Activated CD8-positive, alpha-beta memory T cell treated with anti-CD3 and anti-CD28 coated beads for 4 hours (primary cell): ENCODE measurements around the gene PRSS27.

Source experiments
- DNase-seq, 2 donors: peaks; one replicate each; pipeline ENCODE4 v3.0.0-alpha.2; 2020; ENCODE audit warnings: low read depth in 2 of 2

Gene PRSS27

DNA sequence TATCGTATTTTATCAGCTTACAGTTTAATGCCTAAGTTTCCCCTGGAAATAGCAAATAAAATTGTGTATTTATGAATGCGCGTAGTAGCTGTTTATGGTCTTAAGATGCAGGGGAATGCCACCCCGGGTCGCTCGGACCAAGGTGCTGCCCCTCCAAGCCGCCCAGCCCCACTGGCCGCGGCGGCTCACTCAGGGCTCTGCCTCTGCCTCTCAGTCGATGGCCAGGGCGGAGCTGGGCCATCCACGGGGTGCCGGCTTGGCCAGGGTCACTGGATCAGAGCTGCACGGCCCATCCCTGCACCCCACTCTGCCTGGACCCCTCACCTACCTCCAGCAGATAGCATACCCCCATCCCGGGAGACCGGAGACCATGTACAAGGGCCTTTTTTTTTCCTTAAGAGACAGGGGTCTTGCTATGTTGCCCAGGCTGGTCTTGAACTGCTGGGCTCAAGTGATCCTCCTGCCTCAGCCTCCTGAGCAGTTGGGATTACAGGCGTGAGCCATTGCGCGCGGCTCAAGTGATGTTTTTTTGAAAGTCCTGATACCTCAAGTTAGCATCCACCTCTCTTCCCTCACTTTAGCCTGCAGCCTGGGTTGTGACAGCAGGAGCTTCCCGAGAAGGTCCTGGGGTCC, 11.0 kb downstream of the PRSS27 start:
- DNase-seq = no peak

- DNase-seq = no peak
Measured at GRCh38 chr16:2708290-2708639, 11.8 kb downstream of the PRSS27 start.

GRCh38 chr16:2707368-2708289, 12.4 kb downstream of the PRSS27 start:
- no peak for DNase-seq

DNA sequence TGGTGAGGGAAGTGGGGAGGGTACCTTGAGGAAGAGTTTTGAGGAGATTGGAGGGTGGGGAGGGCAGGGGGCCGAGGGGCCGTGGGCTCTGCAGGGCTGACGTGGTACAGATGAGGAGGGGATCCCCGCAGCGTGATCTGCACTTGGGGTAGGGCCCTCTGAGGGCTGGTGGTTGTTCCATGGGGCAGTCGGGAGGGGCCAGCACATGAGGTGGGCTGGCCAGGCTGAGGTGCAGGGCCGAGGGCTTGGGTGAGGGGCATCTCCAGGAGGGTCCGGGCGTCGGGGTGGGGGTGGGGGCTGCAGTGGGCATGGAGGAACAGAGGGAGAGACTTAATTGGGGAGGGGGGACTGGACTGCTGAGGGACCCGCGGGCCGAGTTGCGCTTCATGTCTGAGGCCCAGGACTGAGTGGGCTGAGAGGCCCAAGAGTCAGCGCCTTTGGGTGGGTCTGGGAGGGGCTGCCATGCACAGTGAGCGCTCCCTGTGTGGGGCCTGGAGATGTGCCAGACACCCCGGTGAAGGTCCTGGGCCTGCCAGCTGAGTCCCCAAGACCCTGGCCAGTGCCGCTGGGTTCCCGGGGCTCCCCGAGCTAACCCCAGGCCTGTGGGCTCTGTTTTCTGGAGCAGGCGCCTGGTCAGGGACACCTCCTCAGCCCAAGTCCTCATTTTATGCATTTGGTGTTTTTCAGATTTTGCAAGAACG, 13.3 kb downstream of the PRSS27 start:
- no peak for DNase-seq

GRCh38 chr16:2706085-2706484, 13.9 kb downstream of the PRSS27 start:
- DNase-seq = no peak

- DNase-seq = no peak
Measured at GRCh38 chr16:2705351-2705750, 14.7 kb downstream of the PRSS27 start.

DNA sequence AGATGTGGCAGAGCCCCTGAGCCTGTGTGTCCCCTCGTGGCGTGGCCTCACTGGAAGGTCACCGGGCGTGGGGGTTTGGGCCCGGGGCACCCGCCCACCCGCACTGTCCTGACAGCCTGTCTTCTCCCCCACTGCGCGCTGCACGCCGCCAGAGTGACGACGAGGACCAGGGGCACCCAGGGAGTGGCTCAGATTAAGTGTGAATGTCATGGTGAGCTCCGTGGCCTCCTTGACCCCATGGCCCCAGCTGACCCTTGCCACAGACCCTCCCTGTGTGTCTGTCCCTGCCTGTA, 15.1 kb downstream of the PRSS27 start:
- DNase-seq = no peak

- DNase-seq = no peak
Measured at GRCh38 chr16:2704166-2704982, 15.7 kb downstream of the PRSS27 start.

- DNase-seq = no peak
Measured at GRCh38 chr16:2702871-2703745, 16.9 kb downstream of the PRSS27 start.

GRCh38 chr16:2702438-2702825, 17.6 kb downstream of the PRSS27 start:
- DNase-seq = no peak

DNA sequence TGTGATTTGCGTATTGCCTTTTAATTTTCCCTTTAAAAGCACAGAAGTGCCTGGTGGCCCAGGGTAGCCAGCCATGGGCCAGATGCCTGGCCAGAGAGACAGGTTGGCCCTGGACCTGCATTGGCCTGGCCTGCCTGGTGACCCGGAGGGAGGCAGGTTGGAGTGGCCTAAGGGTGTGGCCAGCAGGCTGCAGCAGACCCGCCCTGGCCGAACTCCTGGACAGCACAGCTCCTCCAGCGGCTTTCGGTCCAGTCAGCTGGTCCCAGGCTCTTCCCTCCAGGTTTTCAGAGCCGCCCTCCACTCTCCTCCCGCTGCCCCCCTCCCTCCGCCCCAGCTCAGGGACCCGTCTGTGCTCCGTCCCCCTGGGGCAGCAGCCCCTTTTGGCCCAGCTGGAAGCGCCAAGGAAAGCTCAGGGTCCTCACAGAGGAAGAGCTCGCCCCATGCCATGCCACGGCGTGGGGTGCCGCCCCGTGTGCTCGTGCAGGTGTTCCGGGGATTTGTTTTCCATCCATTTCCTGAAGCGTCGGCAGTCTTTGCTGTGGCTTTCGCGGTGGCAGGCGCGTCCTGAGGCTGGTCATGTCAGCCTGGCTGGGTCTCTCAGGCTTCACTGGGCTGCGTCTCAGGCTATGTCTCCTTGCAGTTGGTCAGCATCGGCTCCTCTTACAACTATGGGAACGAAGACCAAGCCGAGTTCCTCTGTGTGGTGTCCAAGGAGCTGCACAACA, 18.1 kb downstream of the PRSS27 start:
- DNase-seq = no peak

DNA sequence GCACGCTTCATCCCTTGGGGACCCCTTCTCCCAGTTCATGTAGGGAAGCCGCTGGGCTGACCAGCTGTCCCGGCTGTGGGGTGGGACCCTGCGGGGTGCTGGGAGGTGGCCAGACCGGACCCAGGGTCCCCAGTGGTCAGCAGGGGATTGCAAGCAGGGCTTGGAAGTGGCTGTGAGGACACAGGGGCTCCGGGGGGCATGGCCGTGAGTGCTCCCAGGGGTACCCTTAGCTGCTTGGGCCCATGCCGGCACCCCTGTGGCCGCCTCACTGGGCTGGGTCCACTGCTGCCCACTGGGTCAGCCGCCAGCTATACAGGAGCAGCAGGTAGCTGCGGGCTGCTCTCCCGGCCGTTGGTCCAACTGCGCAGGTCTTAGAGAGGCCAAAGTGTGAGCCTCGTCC, 18.8 kb downstream of the PRSS27 start:
- DNase-seq = no peak

DNA sequence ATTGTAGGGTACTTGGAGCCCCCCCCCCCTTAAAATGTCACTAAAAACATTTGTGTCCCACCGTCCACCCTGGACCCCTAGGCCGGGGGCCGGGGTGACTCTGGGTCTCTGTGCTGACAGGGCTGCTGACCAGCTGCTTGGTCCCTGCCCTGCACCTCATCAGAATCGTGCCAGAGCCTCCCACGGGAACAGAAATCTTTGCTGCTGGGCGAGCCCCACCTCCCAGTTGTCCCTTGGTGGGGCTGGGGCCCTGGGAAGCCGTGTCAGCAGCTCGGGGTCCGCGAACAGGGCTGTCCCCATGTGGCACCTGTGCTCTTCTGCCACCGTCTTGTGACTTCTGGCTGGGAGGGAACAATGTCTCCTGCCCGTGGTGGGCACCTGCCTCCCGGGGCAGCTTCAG, 19.2 kb downstream of the PRSS27 start:
- DNase-seq = no peak

- no peak for DNase-seq
Measured at GRCh38 chr16:2699791-2700600, 20.0 kb downstream of the PRSS27 start.

DNA sequence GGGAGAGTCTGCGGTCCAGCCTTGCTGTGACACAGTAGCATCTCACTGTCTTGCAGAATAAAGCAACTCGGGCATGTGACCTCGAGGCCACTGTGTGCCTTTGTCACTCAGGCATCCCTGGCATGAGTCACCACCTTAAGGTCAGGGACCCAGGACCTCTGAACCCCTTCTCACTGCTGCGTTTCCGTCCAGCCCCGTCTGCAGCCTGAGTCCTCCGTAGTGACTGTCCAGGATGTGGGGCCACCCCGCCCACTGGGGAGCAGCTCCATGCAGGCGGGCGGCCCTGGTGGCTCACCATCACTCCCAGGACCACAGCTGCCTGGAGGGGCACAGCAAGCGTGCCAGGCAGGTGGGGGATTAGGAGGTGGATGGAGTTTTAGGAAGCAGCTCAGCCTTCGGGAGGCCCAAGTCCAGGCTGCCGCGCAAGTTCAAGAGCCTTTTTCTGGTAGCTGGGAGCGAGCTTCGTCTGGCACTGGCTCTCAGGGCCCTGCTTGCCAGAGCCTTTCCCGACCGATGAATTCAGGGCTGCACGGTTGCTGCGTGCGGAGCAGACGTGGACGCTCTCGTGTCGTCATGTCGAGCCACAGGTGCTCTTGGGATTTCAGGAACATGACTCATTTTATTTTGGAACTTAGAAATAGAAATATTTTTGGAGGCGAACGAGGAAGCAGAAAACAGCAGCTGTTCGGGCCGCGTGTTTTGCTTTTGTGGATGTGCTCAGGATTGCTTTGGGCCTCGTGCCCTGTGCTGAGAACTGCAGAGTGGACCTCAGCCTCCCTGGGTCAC, 20.9 kb downstream of the PRSS27 start:
- no peak for DNase-seq

GRCh38 chr16:2698103-2698870, 21.7 kb downstream of the PRSS27 start:
- DNase-seq = no peak

DNA sequence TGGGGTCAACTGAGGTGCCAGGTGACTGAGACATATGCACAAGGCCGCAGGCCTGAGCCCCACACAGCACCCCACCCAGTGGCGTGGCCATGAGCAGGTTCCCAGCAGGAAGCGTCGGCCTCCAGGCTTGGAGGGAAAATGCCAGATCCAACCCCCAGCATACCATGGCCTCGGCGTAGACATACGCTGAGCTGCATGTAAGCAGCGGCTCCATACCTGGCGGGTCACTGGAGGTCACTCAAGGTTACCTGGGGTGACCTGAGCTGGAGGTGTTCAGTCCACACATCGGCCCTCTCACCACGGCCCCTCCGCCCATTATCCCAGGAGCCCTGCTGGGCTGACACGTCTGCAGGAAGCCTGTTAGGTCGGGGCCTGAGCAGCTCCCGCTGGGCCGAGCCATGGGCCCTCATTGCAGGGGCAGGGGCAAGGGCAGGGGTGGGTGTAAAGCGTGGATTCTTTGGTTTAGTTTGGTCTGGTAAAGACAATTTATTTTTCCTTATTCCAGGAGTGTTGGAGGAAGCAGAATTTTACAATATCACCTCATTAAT, 22.5 kb downstream of the PRSS27 start:
- DNase-seq = no peak
